Measurements from ENCODE around the gene ALMS1. TPM values are rescaled to one million over a fixed set of nuclear protein-coding genes. Genes with fewer than 3 reads are reported as not detected.

Gene ALMS1
- total RNA-seq, 4 donors from 2014 or later: 26.4 to 54.3 (median 36.5) TPM

GRCh38 chr2:73415906-73416305 lies 30.3 kb downstream of the ALMS1 start:
- ATAC-seq: no peak
- TF ChIP-seq POLR2A (IDR thresholded peaks at IDR 0.05) (no peak), EP300 (IDR thresholded peaks at IDR 0.05) (no peak), CTCF (IDR thresholded peaks at IDR 0.05) (no peak), POLR2AphosphoS5 (IDR thresholded peaks at IDR 0.05) (no peak)
- peaks cover 0 to 12% of the 10 kb centered on the region in 2 donors for H3K36me3 ChIP-seq
- peaks cover 0 to 14% (median 2%) of the 10 kb centered on the region in 3 donors for H3K4me1 ChIP-seq
- WGBS, 2 donors (ENCODE audit: low coverage in 1 of 2): 93 to 100% methylated on average over 2 of the region's 2 CpGs
- no peaks in the 10 kb centered on the region for H3K9me3 ChIP-seq
- H3K4me3 ChIP-seq: no peak overlapping the region
- no peak overlapping the region for H3K27ac ChIP-seq
- no peaks in the 10 kb centered on the region for H3K27me3 ChIP-seq

- peaks cover 0 to 14% (median 2%) of the 10 kb centered on the region in 3 donors for H3K4me1 ChIP-seq
- peak; percentile 90 for ATAC-seq
- peak overlapping the region in 1 of 2 donors; percentile 8 for H3K4me3 ChIP-seq
- peak overlapping the region in 2 of 4 donors; percentile 20 to 37 for H3K27ac ChIP-seq
- no peaks in the 10 kb centered on the region for H3K27me3 ChIP-seq
- peaks cover 0 to 10% of the 10 kb centered on the region in 2 donors for H3K36me3 ChIP-seq
- WGBS, 2 donors (ENCODE audit: low coverage in 1 of 2): 17 to 30% methylated on average over 7 of the region's 7 CpGs
- H3K9me3 ChIP-seq: no peaks in the 10 kb centered on the region
- no peak for TF ChIP-seq EP300 (IDR thresholded peaks at IDR 0.05)
- no peak for TF ChIP-seq POLR2A (IDR thresholded peaks at IDR 0.05)
- no peak for TF ChIP-seq CTCF (IDR thresholded peaks at IDR 0.05)
- TF ChIP-seq POLR2AphosphoS5 (IDR thresholded peaks at IDR 0.05): peak; percentile 33
Observed at GRCh38 chr2:73418343-73418742, 32.7 kb downstream of the ALMS1 start.

GRCh38 chr2:73423913-73424312 lies 38.3 kb downstream of the ALMS1 start:
- H3K27me3 ChIP-seq: no peaks in the 10 kb centered on the region
- peaks cover 0 to 44% of the 10 kb centered on the region in 2 donors for H3K36me3 ChIP-seq
- H3K27ac ChIP-seq: no peak overlapping the region
- H3K9me3 ChIP-seq: no peaks in the 10 kb centered on the region
- TF ChIP-seq POLR2A (IDR thresholded peaks at IDR 0.05) (no peak), POLR2AphosphoS5 (IDR thresholded peaks at IDR 0.05) (no peak), EP300 (IDR thresholded peaks at IDR 0.05) (no peak), CTCF (IDR thresholded peaks at IDR 0.05) (no peak)
- H3K4me1 ChIP-seq: peaks cover 0 to 4% (median 2%) of the 10 kb centered on the region in 3 donors
- H3K4me3 ChIP-seq: no peak overlapping the region
- no peak for ATAC-seq
- WGBS, 2 donors (ENCODE audit: low coverage in 1 of 2): 95 to 100% methylated on average over 2 to 3 of the region's 3 CpGs

DNA sequence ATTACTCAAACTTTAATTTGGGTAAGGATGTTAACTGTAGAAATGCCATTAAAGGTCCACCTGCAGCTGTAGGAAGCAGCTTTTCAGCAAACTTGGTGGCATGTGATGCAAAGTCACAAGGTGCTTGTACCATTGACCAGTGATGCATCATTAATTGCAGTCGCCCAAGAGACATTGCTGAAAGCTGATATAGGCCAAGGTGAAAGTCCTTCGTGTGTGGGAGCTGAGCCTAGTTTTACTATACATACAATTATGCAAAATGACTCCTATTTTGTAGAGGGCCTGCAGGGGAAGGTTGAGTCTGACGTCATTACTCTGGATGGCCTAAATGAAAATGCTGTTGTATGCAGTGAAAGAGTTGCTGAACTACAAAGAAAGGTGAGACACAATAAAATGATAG lies 40.5 kb downstream of the ALMS1 start:
- Histone ChIP-seq H3K27me3 (no peaks in the 10 kb centered on the region), H3K4me1 (no peaks in the 10 kb centered on the region), H3K36me3 (peaks cover 0 to 37% of the 10 kb centered on the region in 2 donors), H3K4me3 (no peak overlapping the region), H3K9me3 (no peaks in the 10 kb centered on the region), H3K27ac (no peak overlapping the region)
- WGBS, 2 donors (ENCODE audit: low coverage in 1 of 2): 85 to 96% methylated on average over 3 of the region's 3 CpGs
- no peak for ATAC-seq
- TF ChIP-seq EP300 (IDR thresholded peaks at IDR 0.05) (no peak), POLR2AphosphoS5 (IDR thresholded peaks at IDR 0.05) (no peak), CTCF (IDR thresholded peaks at IDR 0.05) (no peak)

DNA sequence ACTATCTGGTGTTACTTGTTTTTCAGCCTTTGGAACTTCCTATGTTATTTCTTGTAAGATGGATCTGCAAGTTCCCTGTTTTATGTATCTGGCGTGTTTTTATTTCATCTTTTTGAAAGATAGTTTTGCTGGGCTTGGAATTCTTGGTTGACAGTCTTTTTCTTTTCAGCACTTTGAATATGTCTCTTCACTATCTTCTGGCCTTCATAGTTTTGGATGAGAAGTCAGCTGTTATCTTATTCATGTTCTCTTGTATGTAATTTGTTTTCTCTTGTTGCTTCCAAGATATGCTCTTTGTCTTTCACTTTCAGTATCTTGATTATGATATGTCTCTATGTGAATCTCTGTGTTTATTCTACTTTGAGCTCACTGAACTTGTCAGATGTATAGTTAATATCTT lies 50.4 kb downstream of the ALMS1 start:
- 88 to 100% methylated on average over 1 of the region's 1 CpG for WGBS, 2 donors (ENCODE audit: low coverage in 1 of 2)
- H3K9me3 ChIP-seq: peaks cover 0 to 21% (median 0%) of the 10 kb centered on the region in 3 donors
- peaks cover 0 to 77% of the 10 kb centered on the region in 2 donors for H3K36me3 ChIP-seq
- ATAC-seq: no peak
- TF ChIP-seq EP300 (IDR thresholded peaks at IDR 0.05): no peak
- TF ChIP-seq POLR2AphosphoS5 (IDR thresholded peaks at IDR 0.05): no peak
- no peak for TF ChIP-seq POLR2A (IDR thresholded peaks at IDR 0.05)
- TF ChIP-seq CTCF (IDR thresholded peaks at IDR 0.05): no peak
- no peaks in the 10 kb centered on the region for H3K4me1 ChIP-seq
- H3K27ac ChIP-seq: no peak overlapping the region
- no peak overlapping the region for H3K4me3 ChIP-seq
- no peaks in the 10 kb centered on the region for H3K27me3 ChIP-seq
